Right ventricle myocardium superior (tissue), 1 donor: ENCODE measurements around the gene DNASE1L1. TPM values are rescaled to one million over a fixed set of nuclear protein-coding genes. Genes with fewer than 3 reads are reported as not detected.
"Not testable (repeated sequence)": the region's sequence is repeated elsewhere in the genome, so short reads cannot be mapped to it uniquely, and the experiment has no call there.

Experiments
- ATAC-seq: fragments of 200-7000 bp; cut with Tn5 transposase; one replicate; pipeline ENCODE4 v1.9.1; 2020; ENCODE audit warnings: mild to moderate bottlenecking; ENCODE audit not compliant: poor library complexity
- DNase-seq: peaks from one replicate; pipeline ENCODE4 v3.0.0-alpha.2; 2020
- intact Hi-C: fragments of 100-400 bp; cut with DNase I; formaldehyde crosslinking; loops from one replicate; pipeline ENCODE4 v1.11.2; 2022
- total RNA-seq: library from RNA; stranded (reverse); fragmentation: NEBNext Ultra II Directional; extraction: Animal tissue kit (Norgen Biotek cat#: 25700); gene quantifications from one replicate; pipeline ENCODE4 v1.2.1, GENCODE V29; 2021
- donor health status: DM: no; HTN: yes; CAD: no; lungs with severe emphysema.

DNASE1L1 gene
- total RNA-seq, 1 donor from 2014 or later, result 57.7 TPM

- intact Hi-C loops, result no loop called here
- peak; percentile 82 for ATAC-seq
- DNase-seq, result peak; percentile 86
Measured at GRCh38 chrX:154396973-154397887, 11.8 kb downstream of the DNASE1L1 start.

- intact Hi-C loops, result not testable (repeated sequence)
Measured at GRCh38 chrX:154396363-154396762, 12.7 kb downstream of the DNASE1L1 start.

GRCh38 chrX:154389812-154390747 is 19.0 kb downstream of the DNASE1L1 start:
- intact Hi-C loops, DNase-seq: not testable (repeated sequence)
- peak; percentile 88 for ATAC-seq

More at GRCh38 chrX:154396363-154396762, 12.7 kb downstream of the DNASE1L1 start:
- not testable (repeated sequence) for DNase-seq, ATAC-seq

GRCh38 chrX:154388649-154389048 is 20.4 kb downstream of the DNASE1L1 start:
- intact Hi-C loops, DNase-seq: not testable (repeated sequence)
- peak; percentile 5 for ATAC-seq

GRCh38 chrX:154388094-154388493 is 21.0 kb downstream of the DNASE1L1 start:
- DNase-seq, intact Hi-C loops: not testable (repeated sequence)
- peak; percentile 37 for ATAC-seq

GRCh38 chrX:154384284-154384892 is 24.7 kb downstream of the DNASE1L1 start:
- intact Hi-C loops, result no loop called here
- ATAC-seq (no peak), DNase-seq (no peak)

GRCh38 chrX:154383359-154384283 is 25.4 kb downstream of the DNASE1L1 start:
- no peak for ATAC-seq
- intact Hi-C loops, result no loop called here
- DNase-seq, result no peak

- no peak for ATAC-seq
- intact Hi-C loops, result no loop called here
- no peak for DNase-seq
Measured at GRCh38 chrX:154382483-154383069, 26.5 kb downstream of the DNASE1L1 start.

- DNase-seq (no peak), ATAC-seq (no peak)
- intact Hi-C loops, result no loop called here
Measured at GRCh38 chrX:154381271-154381670, 27.8 kb downstream of the DNASE1L1 start.

GRCh38 chrX:154380787-154381186 is 28.3 kb downstream of the DNASE1L1 start:
- no peak for ATAC-seq
- no peak for DNase-seq
- intact Hi-C loops, result no loop called here

- intact Hi-C loops, result no loop called here
- ATAC-seq (no peak), DNase-seq (no peak)
Measured at GRCh38 chrX:154380153-154380552, 28.9 kb downstream of the DNASE1L1 start.

- ATAC-seq (no peak), DNase-seq (no peak)
- intact Hi-C loops, result no loop called here
Measured at GRCh38 chrX:154379569-154379951, 29.5 kb downstream of the DNASE1L1 start.

GRCh38 chrX:154378799-154379568 is 30.1 kb downstream of the DNASE1L1 start, which contains the start of gene EMD:
Gene EMD (plus strand): TSS chrX:154379295. CDS start chrX:154379485, 190 bp downstream.
- ATAC-seq, result peak; percentile 91
- intact Hi-C loops, result no loop called here
- peak; percentile 99 for DNase-seq

GRCh38 chrX:154378059-154378798 is 30.8 kb downstream of the DNASE1L1 start:
- intact Hi-C loops, result no loop called here

GRCh38 chrX:154376774-154377173 is 32.3 kb downstream of the DNASE1L1 start:
- DNase-seq (no peak), ATAC-seq (no peak)
- intact Hi-C loops, result no loop called here

More at GRCh38 chrX:154378059-154378798, 30.8 kb downstream of the DNASE1L1 start:
- ATAC-seq, result peak; percentile 83
- peak; percentile 72 for DNase-seq

GRCh38 chrX:154375156-154375504 is 33.9 kb downstream of the DNASE1L1 start:
- ATAC-seq, result no peak

More at GRCh38 chrX:154375156-154375504, 33.9 kb downstream of the DNASE1L1 start:
- no peak for DNase-seq
- intact Hi-C loops, result no loop called here
